GM12801 (cell line): ENCODE measurements around the gene ZNF160.

ENCODE experiments used
- TF ChIP-seq, protein P1 (sequence below): IDR thresholded peaks from one replicate; pipeline ENCODE4 v1.5.1; 2011; ENCODE audit warnings: control low read depth; ENCODE audit not compliant: insufficient read length; ENCODE audit errors: extremely low read depth

ZNF160 gene

DNA sequence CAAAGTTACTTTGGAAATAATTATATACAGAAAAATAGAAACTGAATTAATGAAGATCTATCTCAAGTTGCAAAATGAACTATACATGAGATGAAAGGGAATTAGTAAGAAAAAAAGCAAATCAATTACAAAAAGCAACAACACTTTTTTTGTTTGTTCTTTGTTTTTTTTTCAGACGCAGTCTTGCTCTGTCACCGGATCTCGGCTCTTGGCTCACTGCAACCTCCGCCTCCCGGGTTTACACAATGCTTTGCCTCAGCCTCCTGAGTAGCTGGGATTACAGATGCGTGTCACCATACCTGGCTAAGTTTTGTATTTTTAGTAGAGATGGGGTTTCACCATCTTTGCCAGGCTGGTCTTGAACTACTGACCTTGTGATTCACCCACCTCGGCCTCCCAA is 27.3 kb upstream of the ZNF160 start:
- TF ChIP-seq, protein P1, sequence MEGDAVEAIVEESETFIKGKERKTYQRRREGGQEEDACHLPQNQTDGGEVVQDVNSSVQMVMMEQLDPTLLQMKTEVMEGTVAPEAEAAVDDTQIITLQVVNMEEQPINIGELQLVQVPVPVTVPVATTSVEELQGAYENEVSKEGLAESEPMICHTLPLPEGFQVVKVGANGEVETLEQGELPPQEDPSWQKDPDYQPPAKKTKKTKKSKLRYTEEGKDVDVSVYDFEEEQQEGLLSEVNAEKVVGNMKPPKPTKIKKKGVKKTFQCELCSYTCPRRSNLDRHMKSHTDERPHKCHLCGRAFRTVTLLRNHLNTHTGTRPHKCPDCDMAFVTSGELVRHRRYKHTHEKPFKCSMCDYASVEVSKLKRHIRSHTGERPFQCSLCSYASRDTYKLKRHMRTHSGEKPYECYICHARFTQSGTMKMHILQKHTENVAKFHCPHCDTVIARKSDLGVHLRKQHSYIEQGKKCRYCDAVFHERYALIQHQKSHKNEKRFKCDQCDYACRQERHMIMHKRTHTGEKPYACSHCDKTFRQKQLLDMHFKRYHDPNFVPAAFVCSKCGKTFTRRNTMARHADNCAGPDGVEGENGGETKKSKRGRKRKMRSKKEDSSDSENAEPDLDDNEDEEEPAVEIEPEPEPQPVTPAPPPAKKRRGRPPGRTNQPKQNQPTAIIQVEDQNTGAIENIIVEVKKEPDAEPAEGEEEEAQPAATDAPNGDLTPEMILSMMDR, result no peak

DNA sequence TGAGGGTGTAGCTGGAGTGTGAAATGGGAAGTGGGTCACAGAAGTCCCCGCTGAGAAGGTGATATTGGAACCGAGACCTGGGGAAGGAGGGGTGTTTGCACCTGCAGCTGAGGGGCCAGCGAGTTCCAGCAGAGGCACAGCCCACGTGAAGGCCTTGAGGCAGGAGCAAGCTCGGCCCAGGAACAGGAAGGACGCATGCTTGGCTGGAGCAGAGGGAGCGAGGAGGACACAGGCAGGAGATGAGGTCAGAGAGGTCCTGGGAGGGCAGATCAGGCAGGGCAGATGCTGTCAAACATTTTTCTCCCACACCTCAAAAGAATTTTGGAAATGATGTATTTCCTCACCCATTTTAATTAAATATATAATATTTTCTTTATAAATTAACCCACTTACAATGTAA is 20.2 kb upstream of the ZNF160 start:
- TF ChIP-seq, protein P1, result no peak

DNA sequence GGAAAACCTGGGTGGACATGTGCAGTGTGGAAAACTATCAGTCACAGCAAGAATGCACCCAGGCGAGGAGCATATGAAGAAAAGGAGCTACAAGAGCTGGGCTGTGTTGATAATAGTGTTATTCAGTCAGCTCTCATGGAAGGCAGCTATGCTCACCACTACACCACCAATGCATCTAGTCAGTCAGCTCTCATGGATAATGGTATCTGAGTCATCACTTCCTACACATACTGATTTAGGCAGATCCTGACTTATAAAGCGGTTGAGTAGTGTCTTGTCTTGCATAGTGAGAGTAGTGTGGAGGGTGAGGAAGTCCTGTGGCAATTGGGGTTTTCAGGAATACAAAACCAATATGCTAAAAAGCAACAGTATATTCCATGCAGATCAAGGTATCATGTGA is 9.1 kb upstream of the ZNF160 start:
- TF ChIP-seq, protein P1, result no peak

DNA sequence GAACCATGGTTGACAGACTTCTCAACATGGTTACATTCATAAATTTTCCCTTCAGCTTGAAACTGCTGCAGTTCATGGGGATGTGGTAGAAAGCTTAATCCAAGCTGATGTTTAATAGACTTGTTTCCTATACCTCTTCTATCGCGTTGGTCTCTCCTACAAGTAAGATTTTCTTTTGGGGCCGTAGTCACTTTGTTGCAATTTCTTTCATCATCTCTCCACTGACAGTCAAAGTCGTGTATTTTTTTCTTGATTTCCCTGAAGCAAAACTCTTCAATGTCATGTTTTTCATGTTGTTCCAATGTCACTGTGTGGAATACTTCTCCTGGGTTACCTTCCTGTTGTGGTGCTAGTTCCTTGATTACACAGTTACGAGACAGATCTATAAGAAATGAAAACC is 6.3 kb upstream of the ZNF160 start:
- TF ChIP-seq, protein P1, result no peak

DNA sequence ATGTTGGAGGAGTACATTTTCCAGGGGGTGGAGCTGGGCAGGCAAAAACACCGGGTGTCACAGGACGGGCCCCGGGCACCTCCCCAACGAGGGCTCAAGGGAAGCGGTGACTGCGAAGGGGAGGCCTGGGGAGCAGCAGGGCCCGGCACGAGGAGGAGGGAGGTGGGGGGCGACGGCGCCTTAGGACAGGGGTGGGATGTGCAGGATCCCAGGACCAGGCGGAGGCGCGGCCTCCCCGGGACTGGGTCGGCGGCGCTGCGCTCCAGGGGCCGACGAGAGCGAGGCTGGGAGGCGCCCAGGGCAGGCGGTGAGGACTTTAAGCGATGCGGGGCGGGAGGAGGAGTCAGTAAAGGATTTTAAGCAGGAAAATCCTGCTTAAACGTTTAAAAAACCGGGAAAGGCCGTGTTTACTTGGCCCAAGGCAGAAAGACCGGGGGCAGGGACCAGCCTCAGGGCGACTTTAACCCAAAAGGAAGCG is 427 bp downstream of the ZNF160 start:
- TF ChIP-seq, protein P1, result no peak

DNA sequence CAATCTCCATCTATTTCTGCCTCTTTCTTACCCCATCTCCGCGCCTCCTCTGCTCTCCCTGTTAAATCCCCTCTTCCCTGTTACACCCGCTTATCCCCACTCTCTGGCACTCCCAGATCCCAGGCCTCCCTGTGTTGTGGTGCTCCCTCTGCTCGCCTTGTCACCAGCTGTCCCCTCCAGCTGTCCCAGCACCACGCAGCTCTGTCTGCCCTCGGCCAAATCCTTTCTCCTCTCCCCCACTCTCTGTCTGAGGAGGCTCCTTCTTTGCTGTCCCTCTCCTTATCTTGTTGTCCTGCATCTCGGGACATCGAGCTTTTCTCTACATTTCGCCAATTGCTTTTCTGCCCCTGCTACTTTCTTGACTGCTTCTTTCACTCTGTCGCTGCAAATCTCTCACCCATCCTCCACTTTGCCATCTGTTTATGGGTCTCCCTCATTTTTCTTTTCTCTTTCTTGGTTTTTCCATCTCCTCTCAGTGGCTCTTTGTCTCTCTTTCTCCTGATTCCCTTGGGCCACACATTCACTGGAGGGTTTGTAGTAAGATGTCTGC is 941 bp downstream of the ZNF160 start:
- TF ChIP-seq, protein P1, result no peak

DNA sequence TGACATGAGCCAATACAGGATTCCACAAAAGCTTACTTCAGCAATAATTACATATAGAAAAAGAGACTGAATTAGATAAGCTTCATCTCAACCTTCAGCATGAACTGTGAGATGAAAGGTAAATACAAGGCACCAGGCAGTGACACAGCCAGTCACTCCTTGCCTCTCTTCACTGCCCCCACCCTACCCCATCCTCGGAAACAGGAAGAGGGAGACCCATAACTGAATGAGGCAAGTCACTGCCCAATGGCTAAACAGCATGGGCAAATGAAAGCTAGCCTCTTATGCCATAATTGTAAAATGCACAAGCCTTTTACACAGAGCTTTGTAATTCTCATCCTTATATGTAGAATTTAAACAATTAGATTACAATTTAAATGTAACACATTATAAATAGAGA is 1.7 kb downstream of the ZNF160 start:
- TF ChIP-seq, protein P1, result no peak
